Measurements from ENCODE around the gene TRIM49D2.
"Not testable (repeated sequence)": the region's sequence is repeated elsewhere in the genome, so short reads cannot be mapped to it uniquely, and the experiment has no call there.

- TF ChIP-seq POLR2A (IDR thresholded peaks at IDR 0.05; ENCODE audit: low read depth, low read length); POLR2AphosphoS5 (IDR thresholded peaks at IDR 0.05; ENCODE audit: low read depth, low read length); TAF1 (IDR thresholded peaks at IDR 0.05; ENCODE audit: borderline replicate concordance, low read depth, low read length): not testable (repeated sequence)
Measured at GRCh38 chr11:89965737-89966136, 41.9 kb downstream of the TRIM49D2 start, which contains the start of gene TRIM64.
